K562 (cell line): ENCODE measurements around the gene PHLDA3. TPM values are rescaled to one million over a fixed set of nuclear protein-coding genes. Genes with fewer than 3 reads are reported as not detected.

Source experiments
- CEBPB ChIP-seq: fragments of 450-650 bp; IDR thresholded peaks from 2 replicates; pipeline ENCODE4 v1.6.1; 2016; ENCODE audit warnings: missing genetic modification characterization, missing compliant biosample characterization
- CREB1 ChIP-seq, 2 experiments: sonication (generic) in 1 of 2; formaldehyde crosslinking in 1 of 2; IDR thresholded peaks; 2 replicates each; pipeline versions ENCODE4 v1.6.1 to v1.8.0; 2012 to 2022; ENCODE audit warnings: inconsistent platforms in 1 of 2, mild to moderate bottlenecking in 1 of 2, missing genetic modification reagents in 1 of 2, moderate library complexity in 1 of 2
- FOXK2 ChIP-seq, 2 experiments: fragments of 450-650 bp; IDR thresholded peaks in 1 of 2; conservative IDR thresholded peaks in 1 of 2; 2 replicates each; pipeline ENCODE4 v1.6.1; 2016; ENCODE audit warnings: low read depth in 2 of 2, mild to moderate bottlenecking in 1 of 2
- JUN ChIP-seq, 2 experiments: sonication (generic) in 1 of 2; formaldehyde crosslinking in 1 of 2; IDR thresholded peaks; 2 replicates each; pipeline versions ENCODE4 v1.6.1 to v1.8.0; 2012 to 2022; ENCODE audit warnings: borderline replicate concordance in 2 of 2, mild to moderate bottlenecking in 2 of 2, improper control_type of control experiment in 1 of 2, low read depth in 1 of 2, low read length in 1 of 2, missing genetic modification reagents in 1 of 2
- L3MBTL2 ChIP-seq: fragments of 450-650 bp; IDR thresholded peaks from 2 replicates; pipeline ENCODE4 v1.6.1; 2016; ENCODE audit warnings: mild to moderate bottlenecking, moderate library complexity
- PHF8 ChIP-seq: fragments of 200-600 bp; sonication (generic); IDR thresholded peaks from 2 replicates; pipeline ENCODE4 v1.6.1; 2012; ENCODE audit warnings: mixed run types, mild to moderate bottlenecking, inconsistent platforms, low read length, moderate library complexity, borderline replicate concordance
- PURB ChIP-seq: sonication (generic); formaldehyde crosslinking; IDR thresholded peaks from 2 replicates; pipeline ENCODE4 v1.9.0; 2021; ENCODE audit warnings: low read depth, mild to moderate bottlenecking, missing genetic modification reagents
- SETDB1 ChIP-seq: IDR thresholded peaks from one replicate; pipeline ENCODE4 v1.6.1; 2012; ENCODE audit warnings: low read length, control low read depth, inconsistent platforms
- TAF9B ChIP-seq: fragments of 450-650 bp; IDR thresholded peaks from 2 replicates; pipeline ENCODE4 v1.6.1; 2018; ENCODE audit warnings: mild to moderate bottlenecking; ENCODE audit not compliant: partially characterized antibody
- TFAP4 ChIP-seq: sonication (generic); formaldehyde crosslinking; IDR thresholded peaks from 2 replicates; pipeline ENCODE4 v1.8.0; 2022; ENCODE audit warnings: missing genetic modification reagents, mild to moderate bottlenecking, moderate library complexity, borderline replicate concordance
- ZBTB1 ChIP-seq: sonication (generic); formaldehyde crosslinking; IDR thresholded peaks from 2 replicates; pipeline ENCODE4 v1.8.1; 2023; ENCODE audit warnings: missing genetic modification reagents, low read depth, mild to moderate bottlenecking, borderline replicate concordance
- ZNF609 ChIP-seq: sonication (generic); formaldehyde crosslinking; IDR thresholded peaks from 2 replicates; pipeline ENCODE4 v1.8.1; 2023; ENCODE audit warnings: missing genetic modification reagents, mild to moderate bottlenecking, borderline replicate concordance
- polyA plus RNA-seq, 8 experiments: library from polyadenylated mRNA; depleted of rRNA in 4 of 8; stranded (reverse) in 5 of 8; unstranded in 3 of 8; fragments of >200 nt; fragmentation: Nextera tagmentation in 2 of 8; fragmentation: Illumina TruSeq in 1 of 8; extraction: Ambion mirVana in 2 of 8; extraction: Trizol in 1 of 8; gene quantifications; 2 replicates each; pipeline versions ENCODE4 v1.2.1 to v1.2.3, GENCODE V29; 2011 to 2014; ENCODE audit warnings: inconsistent platforms in 1 of 8, missing spikeins in 1 of 8
- total RNA-seq, 7 experiments: library from RNA; depleted of rRNA in 6 of 7; stranded (reverse); fragments of >200 nt in 6 of 7; fragmentation: Illumina TruSeq in 2 of 7; extraction: Trizol in 2 of 7; gene quantifications; 2 replicates each; pipeline versions ENCODE4 v1.2.1 to v1.2.3, GENCODE V29; 2011 to 2021; ENCODE audit warnings: low replicate concordance in 1 of 7
- TF ChIP-seq, protein P1 (sequence below): fragments of 250-450 bp; sonication (Bioruptor Pico); IDR thresholded peaks from 2 replicates; pipeline ENCODE4 v1.5.0; 2021
- TF ChIP-seq, protein P2 (sequence below): fragments of 450-650 bp; IDR thresholded peaks from 2 replicates; pipeline ENCODE4 v1.6.1; 2017; ENCODE audit warnings: mild to moderate bottlenecking, moderate library complexity

The PHLDA3 gene
- total and polyA plus RNA-seq, 9 of the 15 experiments (the other 6 are each of a cell fraction or from before 2014, with no cell fraction given): 0.11 to 0.27 TPM; not detected in 7

DNA sequence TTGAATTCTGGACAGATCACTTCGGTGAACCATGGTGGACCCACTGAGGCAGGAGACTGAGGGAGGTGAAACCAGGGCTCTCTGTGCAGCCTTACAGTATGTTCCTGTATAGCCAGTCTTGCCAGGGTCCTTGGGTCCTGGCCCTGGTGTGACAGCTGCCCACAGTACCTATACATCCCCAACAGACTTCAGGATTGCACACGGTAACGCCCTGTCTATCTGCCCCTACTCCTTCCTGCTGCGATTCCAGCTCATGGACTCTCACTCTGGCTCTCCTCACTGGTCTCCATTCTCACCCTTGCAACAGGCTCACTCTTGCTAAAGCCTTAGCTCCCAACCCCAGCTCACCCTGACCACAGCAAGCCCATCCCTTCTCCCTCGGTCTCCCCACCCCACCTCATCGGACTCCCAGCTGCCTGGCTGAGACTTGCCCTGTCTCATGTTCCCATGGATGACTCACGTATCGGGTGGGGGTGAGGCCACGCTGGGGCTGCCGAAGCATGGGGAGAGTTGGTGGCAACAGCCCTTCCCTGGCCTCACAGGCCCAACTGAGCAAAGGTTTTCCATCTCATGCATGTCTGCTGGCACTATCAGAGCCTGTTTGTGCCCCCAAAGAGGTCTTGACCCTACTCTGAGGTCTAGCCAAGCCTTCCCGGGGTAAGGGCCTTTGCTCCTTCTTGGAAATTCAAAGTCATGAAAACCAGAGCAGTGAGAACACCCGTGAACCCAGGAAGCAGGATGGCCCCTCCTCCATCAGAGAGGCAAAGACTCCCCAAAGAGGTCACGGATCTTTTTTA lies 7.1 kb downstream of the PHLDA3 start (continued):
- TF ChIP-seq ZNF609 (CRISPR knock-in tag) (no peak), PURB (no peak), TAF9B (no peak), L3MBTL2 (peak; percentile 88), PHF8 (peak; percentile 23; the same call in 1 of the 2 replicates), TFAP4 (CRISPR knock-in tag) (peak; percentile 89), FOXK2 (conservative IDR thresholded peaks at IDR 0.05 in 1 of 2, IDR thresholded peaks at IDR 0.05 in 1 of 2; ENCODE audit: low read depth in 2 of 2) (peak in 1 of 2 experiments; percentile 49; a peak in 2 of 4 replicates), CEBPB (tag) (no peak), ZBTB1 (CRISPR knock-in tag) (no peak), CREB1 (IDR thresholded peaks at IDR 0.05) (no peak; the same call in 1 of the 2 replicates), CREB1 (CRISPR knock-in tag; IDR thresholded peaks at IDR 0.05) (0 out of 2 replicates have a peak, but pooled peaks have one; percentile 40), SETDB1 (no peak), JUN (IDR thresholded peaks at IDR 0.05; ENCODE audit: borderline replicate concordance, low read depth, low read length) (peak; percentile 94), JUN (CRISPR knock-in tag; IDR thresholded peaks at IDR 0.05; ENCODE audit: borderline replicate concordance) (no peak)
- TF ChIP-seq, protein P1, sequence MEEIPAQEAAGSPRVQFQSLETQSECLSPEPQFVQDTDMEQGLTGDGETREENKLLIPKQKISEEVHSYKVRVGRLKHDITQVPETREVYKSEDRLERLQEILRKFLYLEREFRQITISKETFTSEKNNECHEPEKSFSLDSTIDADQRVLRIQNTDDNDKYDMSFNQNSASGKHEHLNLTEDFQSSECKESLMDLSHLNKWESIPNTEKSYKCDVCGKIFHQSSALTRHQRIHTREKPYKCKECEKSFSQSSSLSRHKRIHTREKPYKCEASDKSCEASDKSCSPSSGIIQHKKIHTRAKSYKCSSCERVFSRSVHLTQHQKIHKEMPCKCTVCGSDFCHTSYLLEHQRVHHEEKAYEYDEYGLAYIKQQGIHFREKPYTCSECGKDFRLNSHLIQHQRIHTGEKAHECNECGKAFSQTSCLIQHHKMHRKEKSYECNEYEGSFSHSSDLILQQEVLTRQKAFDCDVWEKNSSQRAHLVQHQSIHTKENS (CRISPR knock-in tag): no peak
- TF ChIP-seq, protein P2, sequence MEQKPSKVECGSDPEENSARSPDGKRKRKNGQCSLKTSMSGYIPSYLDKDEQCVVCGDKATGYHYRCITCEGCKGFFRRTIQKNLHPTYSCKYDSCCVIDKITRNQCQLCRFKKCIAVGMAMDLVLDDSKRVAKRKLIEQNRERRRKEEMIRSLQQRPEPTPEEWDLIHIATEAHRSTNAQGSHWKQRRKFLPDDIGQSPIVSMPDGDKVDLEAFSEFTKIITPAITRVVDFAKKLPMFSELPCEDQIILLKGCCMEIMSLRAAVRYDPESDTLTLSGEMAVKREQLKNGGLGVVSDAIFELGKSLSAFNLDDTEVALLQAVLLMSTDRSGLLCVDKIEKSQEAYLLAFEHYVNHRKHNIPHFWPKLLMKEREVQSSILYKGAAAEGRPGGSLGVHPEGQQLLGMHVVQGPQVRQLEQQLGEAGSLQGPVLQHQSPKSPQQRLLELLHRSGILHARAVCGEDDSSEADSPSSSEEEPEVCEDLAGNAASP: no peak
